HepG2 (cell line): Measurements from ENCODE around the gene PTPRD. TPM values are rescaled to one million over a fixed set of nuclear protein-coding genes. Genes with fewer than 3 reads are reported as not detected.

Experiments used
- ATAC-seq: fragments of 200-7000 bp; cut with Tn5 transposase; 3 replicates; pipeline ENCODE4 v1.9.1; 2020; ENCODE audit warnings: mild to moderate bottlenecking, moderate library complexity
- BruUV-seq: library from RNA; stranded (reverse); fragments of 400-500 nt; replicated peaks from 2 replicates; lab custom pipeline; 2021; lab: Mats Ljungman, UMichigan
- CTCF ChIA-PET: fragments of 300-600 bp; formaldehyde crosslinking; extraction: SDS; loops from one replicate; lab custom pipeline; 2021; ENCODE audit warnings: low total read pairs, inconsistent platforms, low intra/inter-chr PET ratio; lab: Yijun Ruan, JAX
- POLR2A ChIA-PET: fragments of 350-600 bp; sonication (Branson Sonifier 250); formaldehyde crosslinking; loops from one replicate; lab custom pipeline; 2020; ENCODE audit warnings: antibody characterized with exemption, inconsistent platforms; lab: Yijun Ruan, JAX
- DNase-seq: peaks from one replicate; pipeline ENCODE4 v3.0.0-alpha.2; 2015; ENCODE audit warnings: low spot score
- FAIRE-seq: peaks from 3 replicates; lab custom pipeline; 2011; peaks lifted over from hg19 to GRCh38; lab: Jason Lieb, UNC
- H2AFZ ChIP-seq: one replicate; pipeline ENCODE4 v1.6.1; 2011; ENCODE audit warnings: low read length, inconsistent platforms
- H3K27ac ChIP-seq: fragments of 300-600 bp; 3 replicates; pipeline ENCODE4 v1.8.0; 2011; ENCODE audit warnings: mixed run types, mild to moderate bottlenecking, mixed read lengths, low read length, inconsistent platforms; ENCODE audit not compliant: insufficient read depth; ENCODE audit errors: extremely low read length
- H3K27me3 ChIP-seq, 2 experiments: fragments of 200-600 bp in 1 of 2; 2 replicates in 1 of 2; 3 replicates in 1 of 2; pipeline versions ENCODE4 v1.6.0 to v1.8.0; 2011; ENCODE audit warnings: low read length in 2 of 2, mild to moderate bottlenecking in 2 of 2, moderate library complexity in 2 of 2, inconsistent platforms in 1 of 2; ENCODE audit not compliant: insufficient read depth in 2 of 2, control insufficient read depth in 1 of 2
- H3K36me3 ChIP-seq, 2 experiments: fragments of 200-600 bp in 1 of 2; replicated peaks in 1 of 2; 2 replicates in 1 of 2; 3 replicates in 1 of 2; pipeline versions ENCODE4 v1.5.1 to v1.8.0; 2011; ENCODE audit warnings: low read length in 2 of 2, inconsistent platforms in 1 of 2; ENCODE audit not compliant: insufficient read depth in 2 of 2, control insufficient read depth in 1 of 2
- H3K4me1 ChIP-seq: 2 replicates; pipeline ENCODE4 v1.5.1; 2012; ENCODE audit warnings: low read length, inconsistent platforms; ENCODE audit not compliant: insufficient read depth
- H3K4me2 ChIP-seq: 2 replicates; pipeline ENCODE4 v1.6.0; 2011; ENCODE audit warnings: low read depth, low read length, inconsistent platforms
- H3K4me3 ChIP-seq, 3 experiments: fragments of 200-600 bp in 1 of 3; sonication (generic), shearing (Covaris generic) in 1 of 3; replicated peaks in 1 of 3; 2 replicates each; pipeline ENCODE4 v1.5.1; 2011 to 2016; ENCODE audit warnings: low read length in 3 of 3, inconsistent platforms in 2 of 3, low read depth in 2 of 3, mild to moderate bottlenecking in 2 of 3, control low read depth in 1 of 3, mixed read lengths in 1 of 3; ENCODE audit not compliant: insufficient read depth in 1 of 3
- H3K79me2 ChIP-seq: one replicate; pipeline ENCODE4 v1.6.1; 2011; ENCODE audit warnings: low read length, inconsistent platforms; ENCODE audit not compliant: insufficient read depth
- H3K9ac ChIP-seq: 2 replicates; pipeline ENCODE4 v1.6.0; 2011; ENCODE audit warnings: mild to moderate bottlenecking, low read depth, low read length, inconsistent platforms; ENCODE audit not compliant: insufficient read depth
- H3K9me3 ChIP-seq: 2 replicates; pipeline ENCODE4 v1.5.1; 2012; ENCODE audit warnings: mild to moderate bottlenecking, low read length
- H4K20me1 ChIP-seq: 2 replicates; pipeline ENCODE4 v1.6.0; 2011; ENCODE audit warnings: inconsistent platforms, mild to moderate bottlenecking, low read length, moderate library complexity; ENCODE audit not compliant: insufficient read depth
- BRCA1 ChIP-seq: sonication (generic); formaldehyde crosslinking; IDR thresholded peaks from 2 replicates; pipeline ENCODE4 v1.4.0; 2020; ENCODE audit warnings: missing genetic modification reagents
- HHEX ChIP-seq: IDR thresholded peaks from 2 replicates; pipeline ENCODE4 v1.6.1; 2016; ENCODE audit warnings: control low read depth
- KLF15 ChIP-seq: sonication (generic); formaldehyde crosslinking; IDR thresholded peaks from 2 replicates; pipeline ENCODE4 v1.8.1; 2023; ENCODE audit warnings: borderline replicate concordance, mild to moderate bottlenecking, inconsistent platforms, missing genetic modification reagents, mixed read lengths
- RAD21 ChIP-seq: fragments of 450-650 bp; formaldehyde crosslinking; IDR thresholded peaks from 2 replicates; pipeline ENCODE4 v1.5.0; 2020; ENCODE audit warnings: mild to moderate bottlenecking
- RERE ChIP-seq: IDR thresholded peaks from 2 replicates; pipeline ENCODE4 v1.6.1; 2016; ENCODE audit warnings: low read depth, missing genetic modification reagents, missing compliant biosample characterization
- RNF219 ChIP-seq: sonication (generic); formaldehyde crosslinking; IDR thresholded peaks from 2 replicates; pipeline ENCODE4 v1.5.0; 2020; ENCODE audit warnings: mild to moderate bottlenecking, missing genetic modification reagents
- ZBTB44 ChIP-seq: sonication (generic); formaldehyde crosslinking; IDR thresholded peaks from 2 replicates; pipeline ENCODE4 v1.4.0; 2020; ENCODE audit warnings: missing genetic modification reagents
- ZNF629 ChIP-seq: sonication (generic); formaldehyde crosslinking; conservative IDR thresholded peaks from 2 replicates; pipeline ENCODE4 v1.5.0; 2020; ENCODE audit warnings: missing genetic modification reagents
- ZNF749 ChIP-seq: sonication (generic); formaldehyde crosslinking; IDR thresholded peaks from 2 replicates; pipeline ENCODE4 v1.8.0; 2022; ENCODE audit warnings: mild to moderate bottlenecking, missing genetic modification reagents, moderate library complexity, borderline replicate concordance
- ZNF784 ChIP-seq: sonication (generic); formaldehyde crosslinking; IDR thresholded peaks from 2 replicates; pipeline ENCODE4 v1.5.1; 2020; ENCODE audit warnings: missing genetic modification reagents, mild to moderate bottlenecking, borderline replicate concordance
- WGBS: methylation state at CpG from one replicate; pipeline ENCODE4 v1.1.6; 2017; ENCODE audit warnings: low lambda C conversion rate; 5-methylcytosine and 5-hydroxymethylcytosine counted together
- in situ Hi-C: cut with HindIII; loops from 2 replicates; pipeline ENCODE4 v1.10.0; 2017; ENCODE audit warnings: low pct_unique_long_range_greater_than_20kb; ENCODE audit not compliant: extremely low pct_ligation_motif_present
- intact Hi-C: fragments of 100-400 bp; cut with micrococcal nuclease; formaldehyde crosslinking; loops from one replicate; pipeline ENCODE4 v1.10.0; 2022; ENCODE audit not compliant: unreplicated experiment
- polyA plus RNA-seq, 8 experiments: library from polyadenylated mRNA; depleted of rRNA in 3 of 8; stranded (reverse) in 7 of 8; unstranded in 1 of 8; fragments of >200 nt; fragmentation: Illumina TruSeq in 4 of 8; extraction: Trizol in 4 of 8; gene quantifications; 2 replicates each; pipeline versions ENCODE4 v1.2.1 to v1.2.3, GENCODE V29; 2011 to 2016; ENCODE audit warnings: low read depth in 4 of 8, missing spikeins in 1 of 8, mixed read lengths in 1 of 8; ENCODE audit not compliant: insufficient read depth in 1 of 8
- total RNA-seq, 5 experiments: library from RNA; depleted of rRNA; stranded (reverse); fragments of >200 nt; fragmentation: Illumina TruSeq; extraction: Trizol; gene quantifications; 2 replicates each; pipeline ENCODE4 v1.2.3, GENCODE V29; 2016; ENCODE audit warnings: low read depth in 1 of 5

PTPRD gene
- total and polyA plus RNA-seq, 2 of the 13 experiments (the other 11 are each of a cell fraction or from before 2014, with no cell fraction given), result 0.05 TPM; not detected in 1

GRCh38 chr9:8428389-8428788 is 2184.4 kb downstream of the PTPRD start:
- no TSS peak for BruUV-seq
- no peak overlapping the region for H3K4me3 ChIP-seq
- DNase-seq (no peak), FAIRE-seq (no peak), ATAC-seq (no peak)
- H3K9ac ChIP-seq, result no peak overlapping the region
- no peaks in the 10 kb centered on the region for H3K4me1 ChIP-seq
- no peaks in the 10 kb centered on the region for H3K36me3 ChIP-seq
- no peak overlapping the region for H3K4me2 ChIP-seq
- no peaks in the 10 kb centered on the region for H3K79me2 ChIP-seq
- TF ChIP-seq RERE (CRISPR knock-in tag) (no peak), RAD21 (CRISPR knock-in tag) (no peak), ZNF784 (CRISPR knock-in tag) (no peak), KLF15 (CRISPR knock-in tag) (no peak), HHEX (CRISPR knock-in tag) (no peak), RNF219 (CRISPR knock-in tag) (no peak), ZBTB44 (CRISPR knock-in tag) (no peak), BRCA1 (CRISPR knock-in tag) (no peak), ZNF629 (CRISPR knock-in tag) (no peak), ZNF749 (CRISPR knock-in tag) (no peak)
- H2AFZ ChIP-seq, result no peak overlapping the region
- H4K20me1 ChIP-seq, result no peaks in the 10 kb centered on the region
- no peak overlapping the region for H3K27ac ChIP-seq
- peaks cover 67% of the 10 kb centered on the region for H3K9me3 ChIP-seq
- no peaks in the 10 kb centered on the region for H3K27me3 ChIP-seq
- ChIA-PET POLR2A (no interaction called here), CTCF (no interaction called here)
- intact Hi-C loops, result no loop called here
- WGBS, result 0% methylated on average over 3 of the region's 3 CpGs
- in situ Hi-C loops, result no loop called here
